Type B pancreatic cell (in vitro differentiated cells): Measurements from ENCODE around the gene EMILIN3. TPM values are rescaled to one million over a fixed set of nuclear protein-coding genes. Genes with fewer than 3 reads are reported as not detected.

Experiments used
- DNase-seq: peaks from one replicate; pipeline ENCODE4 v3.0.0; 2021; ENCODE audit warnings: mixed read lengths; ENCODE audit not compliant: unreplicated experiment; ENCODE audit errors: extremely low spot score
- H3K27ac Mint-ChIP-seq: 2 replicates; pipeline ENCODE4 v1.8.0; 2021; ENCODE audit warnings: mild to moderate bottlenecking, mixed read lengths
- H3K27me3 Mint-ChIP-seq: 2 replicates; pipeline ENCODE4 v1.8.0; 2021; ENCODE audit warnings: mixed read lengths
- H3K36me3 Mint-ChIP-seq: 2 replicates; pipeline ENCODE4 v1.8.0; 2021; ENCODE audit warnings: mixed read lengths
- H3K4me1 Mint-ChIP-seq: one replicate; pipeline ENCODE4 v1.8.0; 2021; ENCODE audit warnings: mixed read lengths; ENCODE audit not compliant: unreplicated experiment
- H3K4me3 Mint-ChIP-seq: 2 replicates; pipeline ENCODE4 v1.8.0; 2021; ENCODE audit warnings: mild to moderate bottlenecking, mixed read lengths
- H3K9me3 Mint-ChIP-seq: 2 replicates; pipeline ENCODE4 v1.8.0; 2021; ENCODE audit warnings: mixed read lengths
- total RNA-seq: library from RNA; stranded (reverse); gene quantifications from 2 replicates; pipeline ENCODE4 v1.2.1, GENCODE V29; 2021; ENCODE audit warnings: low replicate concordance
- TF ChIP-seq, protein P1 (sequence below): fragments of 200-600 bp; sonication (generic); conservative IDR thresholded peaks from 2 replicates; pipeline ENCODE4 v1.5.0; 2021; ENCODE audit warnings: antibody characterized with exemption, mild to moderate bottlenecking

EMILIN3 gene
- total RNA-seq, 1 donor from 2014 or later: 10.3 TPM

- Mint-ChIP-seq H3K27ac (no peak overlapping the region), H3K4me3 (no peak overlapping the region), H3K36me3 (no peaks in the 10 kb centered on the region), H3K9me3 (no peaks in the 10 kb centered on the region), H3K27me3 (peaks cover 5% of the 10 kb centered on the region), H3K4me1 (peaks cover 11% of the 10 kb centered on the region)
- DNase-seq: no peak
- TF ChIP-seq, protein P1, sequence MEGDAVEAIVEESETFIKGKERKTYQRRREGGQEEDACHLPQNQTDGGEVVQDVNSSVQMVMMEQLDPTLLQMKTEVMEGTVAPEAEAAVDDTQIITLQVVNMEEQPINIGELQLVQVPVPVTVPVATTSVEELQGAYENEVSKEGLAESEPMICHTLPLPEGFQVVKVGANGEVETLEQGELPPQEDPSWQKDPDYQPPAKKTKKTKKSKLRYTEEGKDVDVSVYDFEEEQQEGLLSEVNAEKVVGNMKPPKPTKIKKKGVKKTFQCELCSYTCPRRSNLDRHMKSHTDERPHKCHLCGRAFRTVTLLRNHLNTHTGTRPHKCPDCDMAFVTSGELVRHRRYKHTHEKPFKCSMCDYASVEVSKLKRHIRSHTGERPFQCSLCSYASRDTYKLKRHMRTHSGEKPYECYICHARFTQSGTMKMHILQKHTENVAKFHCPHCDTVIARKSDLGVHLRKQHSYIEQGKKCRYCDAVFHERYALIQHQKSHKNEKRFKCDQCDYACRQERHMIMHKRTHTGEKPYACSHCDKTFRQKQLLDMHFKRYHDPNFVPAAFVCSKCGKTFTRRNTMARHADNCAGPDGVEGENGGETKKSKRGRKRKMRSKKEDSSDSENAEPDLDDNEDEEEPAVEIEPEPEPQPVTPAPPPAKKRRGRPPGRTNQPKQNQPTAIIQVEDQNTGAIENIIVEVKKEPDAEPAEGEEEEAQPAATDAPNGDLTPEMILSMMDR: no peak
These were observed 46.2 kb downstream of the EMILIN3 start for GRCh38 chr20:41320441-41320840.

DNA sequence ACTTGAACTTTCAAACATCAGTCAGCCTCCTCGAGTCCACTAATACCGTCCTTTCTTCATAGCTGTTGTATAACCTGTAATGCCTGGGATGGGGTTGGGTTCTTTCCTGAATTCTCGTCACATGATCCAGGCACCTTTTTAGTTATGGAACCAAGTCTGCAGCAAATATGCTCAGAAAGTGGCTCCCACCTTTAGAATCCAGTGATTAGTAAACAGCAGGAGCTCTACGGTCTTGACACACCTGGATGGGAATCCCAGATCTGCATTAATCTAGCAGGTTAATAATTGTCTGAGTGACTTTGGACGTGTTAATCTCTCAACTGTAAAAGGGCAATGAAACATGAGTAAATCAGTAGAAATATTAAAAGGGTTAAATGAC, 48.4 kb downstream of the EMILIN3 start:
- peak overlapping the region; percentile 84 for H3K4me3 Mint-ChIP-seq
- TF ChIP-seq, protein P1: no peak
- no peaks in the 10 kb centered on the region for H3K9me3 Mint-ChIP-seq
- H3K36me3 Mint-ChIP-seq: no peaks in the 10 kb centered on the region
- peak overlapping the region; percentile 53 for H3K27ac Mint-ChIP-seq
- peaks cover 5% of the 10 kb centered on the region for H3K27me3 Mint-ChIP-seq
- no peak for DNase-seq
- H3K4me1 Mint-ChIP-seq: peaks cover 15% of the 10 kb centered on the region

DNA sequence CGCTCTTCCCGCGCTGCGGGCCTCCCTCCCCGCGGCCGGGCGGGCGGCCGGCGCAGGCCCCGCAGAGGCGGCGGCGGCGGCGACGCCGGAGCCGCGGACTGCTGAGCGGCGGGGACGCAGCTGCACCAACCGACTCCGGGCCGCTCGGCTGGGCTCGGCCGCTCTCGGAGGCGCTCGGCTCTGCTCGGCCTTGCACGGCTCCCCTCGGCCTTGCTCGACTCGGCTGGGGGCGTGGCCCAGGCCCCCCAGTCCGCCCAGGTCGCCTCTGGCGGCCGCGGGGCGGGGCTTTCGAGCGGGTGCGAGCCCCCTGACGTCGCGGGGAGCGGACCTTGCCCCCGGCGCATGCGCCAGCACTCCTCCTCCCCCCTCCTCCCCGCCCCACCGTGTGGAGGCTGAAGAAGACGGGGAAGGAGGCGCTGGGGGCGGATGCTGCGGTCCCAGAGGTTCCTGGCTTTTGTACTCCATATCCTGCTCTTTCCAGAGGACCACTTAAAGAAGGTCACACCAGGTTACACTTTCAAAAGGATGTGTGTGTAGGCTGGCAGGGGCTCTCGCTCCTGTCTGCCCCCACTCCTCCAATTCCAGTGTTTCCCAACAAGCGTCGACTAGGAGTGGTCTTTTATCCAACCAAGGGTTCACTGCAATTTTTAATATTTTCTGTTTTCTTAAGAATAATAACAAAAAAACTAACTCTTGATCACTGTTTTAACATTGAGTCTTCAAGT, 48.9 kb downstream of the EMILIN3 start, which contains the start of gene ZHX3:
Gene ZHX3, minus strand, starts transcription at position 186 of the 725 bp plus-strand sequence. CDS start 112,815 bp downstream, outside the sequence.
- Mint-ChIP-seq H3K4me3 (peak within 1 kb of the TSS; percentile 89), H3K36me3 (no peaks in the 10 kb centered on the region), H3K4me1 (peaks cover 15% of the 10 kb centered on the region), H3K9me3 (no peaks in the 10 kb centered on the region), H3K27me3 (peaks cover 5% of the 10 kb centered on the region), H3K27ac (peak within 1 kb of the TSS; percentile 60)
- TF ChIP-seq, protein P1: no peak
- DNase-seq: peak; percentile 98

- peaks cover 15% of the 10 kb centered on the region for H3K4me1 Mint-ChIP-seq
- peak overlapping the region; percentile 89 for H3K4me3 Mint-ChIP-seq
- no peaks in the 10 kb centered on the region for H3K9me3 Mint-ChIP-seq
- H3K36me3 Mint-ChIP-seq: no peaks in the 10 kb centered on the region
- peak overlapping the region; percentile 60 for H3K27ac Mint-ChIP-seq
- TF ChIP-seq, protein P1: no peak
- peaks cover 5% of the 10 kb centered on the region for H3K27me3 Mint-ChIP-seq
- DNase-seq: peak; percentile 77
These were observed 49.7 kb downstream of the EMILIN3 start for GRCh38 chr20:41316602-41317545.

- Mint-ChIP-seq H3K36me3 (no peaks in the 10 kb centered on the region), H3K27ac (peak overlapping the region; percentile 60), H3K4me1 (peaks cover 15% of the 10 kb centered on the region), H3K4me3 (peak overlapping the region; percentile 89), H3K27me3 (peaks cover 5% of the 10 kb centered on the region), H3K9me3 (no peaks in the 10 kb centered on the region)
- no peak for DNase-seq
- TF ChIP-seq, protein P1: no peak
These were observed 50.6 kb downstream of the EMILIN3 start for GRCh38 chr20:41316051-41316450.
